Cardiac fibroblast (primary cell): ENCODE data around the gene ITPRID1.

Experiments
- DNase-seq, 2 donors: peaks; one replicate each; pipeline versions ENCODE4 v3.0.0 to v3.0.0-alpha.2; 2010; ENCODE audit warnings: low read depth in 2 of 2
- H3K4me3 ChIP-seq, 2 donors: replicated peaks in 1 of 2; 1 replicate in 1 of 2; 2 replicates in 1 of 2; pipeline ENCODE4 v1.5.1; 2011; ENCODE audit warnings: low read depth in 2 of 2, low read length in 2 of 2, mild to moderate bottlenecking in 2 of 2, moderate library complexity in 1 of 2
- TF ChIP-seq, protein P1 (sequence below): IDR thresholded peaks from one replicate; pipeline ENCODE4 v1.5.1; 2011; ENCODE audit warnings: low read depth, mild to moderate bottlenecking, low read length, inconsistent platforms

ITPRID1 gene

DNA sequence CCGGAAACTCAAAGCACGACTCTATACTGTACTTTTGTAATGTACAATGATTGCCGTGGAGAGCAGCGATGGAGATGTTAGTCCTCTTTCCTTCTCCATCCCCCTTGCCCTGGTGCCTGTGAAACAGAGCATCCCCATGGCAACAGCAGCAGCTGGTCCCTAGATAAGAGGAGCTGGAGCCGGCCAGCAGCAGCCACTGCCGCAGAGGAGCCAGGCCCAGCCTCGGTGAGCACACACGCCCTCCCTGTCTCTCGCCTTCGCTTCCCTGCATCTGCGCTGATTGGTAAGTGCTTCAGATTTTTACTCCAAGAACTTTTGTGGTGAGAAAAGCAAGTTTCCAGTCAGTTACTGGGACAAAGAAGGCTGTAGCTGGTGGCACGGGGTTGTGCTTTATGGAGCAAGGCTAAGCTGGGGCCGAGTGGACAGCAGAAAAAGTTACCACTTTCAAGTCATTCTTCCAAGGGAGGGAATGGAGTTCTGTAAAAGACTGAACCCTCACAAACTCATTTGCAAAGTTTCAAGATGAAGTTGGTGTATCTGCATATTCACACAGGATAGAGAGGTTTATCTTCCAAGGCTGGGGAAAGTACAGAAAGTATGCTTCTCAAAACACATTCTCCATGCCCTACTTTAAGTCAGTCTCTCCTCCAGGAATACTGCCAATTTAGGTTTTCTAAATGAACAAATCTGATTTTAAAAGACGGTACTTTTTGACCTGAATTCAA, 173.3 kb downstream of the ITPRID1 start, which contains the start of gene PPP1R17:
PPP1R17 (plus strand) TSS at position 192 of the 725 bp plus-strand sequence. CDS start 5,227 bp downstream, outside the sequence.
- H3K4me3 ChIP-seq, result no peak within 1 kb of the TSS
- TF ChIP-seq, protein P1, sequence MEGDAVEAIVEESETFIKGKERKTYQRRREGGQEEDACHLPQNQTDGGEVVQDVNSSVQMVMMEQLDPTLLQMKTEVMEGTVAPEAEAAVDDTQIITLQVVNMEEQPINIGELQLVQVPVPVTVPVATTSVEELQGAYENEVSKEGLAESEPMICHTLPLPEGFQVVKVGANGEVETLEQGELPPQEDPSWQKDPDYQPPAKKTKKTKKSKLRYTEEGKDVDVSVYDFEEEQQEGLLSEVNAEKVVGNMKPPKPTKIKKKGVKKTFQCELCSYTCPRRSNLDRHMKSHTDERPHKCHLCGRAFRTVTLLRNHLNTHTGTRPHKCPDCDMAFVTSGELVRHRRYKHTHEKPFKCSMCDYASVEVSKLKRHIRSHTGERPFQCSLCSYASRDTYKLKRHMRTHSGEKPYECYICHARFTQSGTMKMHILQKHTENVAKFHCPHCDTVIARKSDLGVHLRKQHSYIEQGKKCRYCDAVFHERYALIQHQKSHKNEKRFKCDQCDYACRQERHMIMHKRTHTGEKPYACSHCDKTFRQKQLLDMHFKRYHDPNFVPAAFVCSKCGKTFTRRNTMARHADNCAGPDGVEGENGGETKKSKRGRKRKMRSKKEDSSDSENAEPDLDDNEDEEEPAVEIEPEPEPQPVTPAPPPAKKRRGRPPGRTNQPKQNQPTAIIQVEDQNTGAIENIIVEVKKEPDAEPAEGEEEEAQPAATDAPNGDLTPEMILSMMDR, result no peak
- DNase-seq, result no peak

DNA sequence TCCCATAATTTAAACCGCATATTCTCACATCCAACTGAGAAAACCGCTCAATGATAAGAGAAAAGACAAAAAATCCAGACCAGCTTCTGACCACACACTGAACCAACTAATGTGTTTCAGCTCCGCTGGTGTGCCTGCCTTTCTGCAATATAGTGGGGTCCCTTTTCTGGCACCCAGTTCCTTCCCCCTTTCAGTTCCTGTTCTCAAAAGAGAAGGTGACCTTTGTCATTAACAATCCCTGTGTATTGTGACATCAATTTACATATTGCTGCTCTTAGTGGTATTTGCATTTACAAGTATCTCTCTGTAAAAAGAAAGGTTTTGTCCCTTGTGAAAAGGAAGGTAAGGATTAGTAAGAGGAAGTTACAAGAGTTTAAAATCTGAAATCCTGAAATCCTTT, 174.5 kb downstream of the ITPRID1 start:
- H3K4me3 ChIP-seq, result no peak overlapping the region
- DNase-seq, result no peak
- TF ChIP-seq, protein P1, result no peak

DNA sequence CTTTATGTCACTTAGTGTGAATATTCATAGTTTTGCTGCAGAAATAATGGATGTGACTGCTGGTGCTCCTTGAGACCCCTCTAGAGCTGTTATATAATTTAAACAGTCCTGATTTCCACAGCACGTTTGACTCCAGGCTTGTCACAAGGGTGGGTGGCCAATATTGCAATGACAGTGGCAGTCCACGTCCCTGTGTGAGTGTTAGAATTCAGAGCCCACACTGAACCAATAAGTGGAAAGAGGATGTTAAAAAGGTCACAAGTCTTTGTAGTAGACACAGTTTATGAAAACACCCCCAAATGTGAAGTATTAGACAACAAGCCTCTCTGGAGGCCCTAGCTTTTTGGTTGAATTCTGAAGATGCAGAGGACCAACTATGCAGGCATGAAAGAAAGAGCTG, 175.1 kb downstream of the ITPRID1 start:
- H3K4me3 ChIP-seq, result no peak overlapping the region
- DNase-seq, result no peak
- TF ChIP-seq, protein P1, result no peak

DNA sequence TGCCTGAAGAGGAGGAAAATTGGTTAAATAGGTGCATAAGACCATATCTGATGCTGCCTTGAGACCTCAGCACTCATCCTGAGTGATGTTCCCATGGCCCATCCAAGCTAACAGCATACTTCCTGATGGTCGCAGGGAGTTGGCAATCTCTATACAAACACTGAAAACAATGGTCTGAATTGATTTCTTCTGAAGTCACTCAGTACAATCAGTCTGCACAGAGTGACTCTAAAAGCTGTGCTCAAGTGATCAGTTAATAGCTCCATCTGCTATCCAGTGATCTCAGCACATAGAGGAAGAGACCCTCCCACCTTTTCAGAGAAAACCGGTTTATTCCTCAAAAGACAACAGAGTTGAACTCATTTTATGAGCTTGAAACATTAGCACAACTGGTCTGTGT, 177.0 kb downstream of the ITPRID1 start:
- no peak overlapping the region for H3K4me3 ChIP-seq
- TF ChIP-seq, protein P1, result no peak
- no peak for DNase-seq

DNA sequence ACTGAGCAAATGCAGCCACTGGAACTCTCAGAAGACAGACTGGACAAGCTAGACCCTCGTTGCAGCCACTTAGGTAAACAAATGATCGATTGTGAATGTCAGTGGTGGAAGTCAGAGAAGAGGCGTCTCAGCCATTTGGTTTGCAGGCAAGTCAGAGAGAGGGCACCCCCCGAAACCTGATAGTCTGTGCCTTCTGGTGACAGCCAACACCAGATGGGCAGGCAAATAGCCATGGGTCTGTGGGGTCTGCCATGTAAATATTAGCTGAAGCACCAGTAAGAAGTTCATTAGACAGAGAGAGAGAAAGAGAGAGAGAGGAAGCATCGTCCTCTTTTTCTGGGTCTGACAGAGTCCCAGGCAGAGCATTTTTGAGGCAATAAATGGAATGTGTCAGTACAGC, 178.6 kb downstream of the ITPRID1 start:
- no peak overlapping the region for H3K4me3 ChIP-seq
- TF ChIP-seq, protein P1, result no peak
- DNase-seq, result no peak

DNA sequence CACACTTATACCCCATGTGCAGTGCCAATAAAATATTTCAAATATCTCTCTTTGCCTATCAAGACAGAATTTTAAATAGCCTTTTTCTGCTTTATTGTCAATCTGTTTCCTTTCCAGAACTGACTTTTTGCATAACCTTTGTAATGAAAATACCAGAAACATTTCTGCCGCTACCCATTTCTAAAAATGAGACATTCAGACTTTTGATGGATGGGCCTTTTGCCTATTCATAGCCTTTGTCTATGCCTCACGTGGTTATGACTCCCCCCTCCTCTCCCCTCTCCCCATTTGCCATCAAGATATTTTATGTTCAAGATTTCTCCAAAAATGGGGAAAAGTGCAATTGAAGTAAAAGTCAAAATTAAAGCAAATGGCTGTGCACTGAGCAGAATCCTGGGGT, 179.0 kb downstream of the ITPRID1 start:
- DNase-seq, result no peak
- H3K4me3 ChIP-seq, result no peak overlapping the region
- TF ChIP-seq, protein P1, result no peak
